HFFc6 (cell line): ENCODE measurements around the gene EXOC6B. TPM values are rescaled to one million over a fixed set of nuclear protein-coding genes. Genes with fewer than 3 reads are reported as not detected.

Experiments used
- DNase-seq: peaks from one replicate; pipeline ENCODE4 v3.0.0-alpha.2; 2018
- H3K27ac Mint-ChIP-seq: 2 replicates; pipeline ENCODE4 v1.8.0; 2020; ENCODE audit warnings: mild to moderate bottlenecking, mixed read lengths
- H3K27me3 Mint-ChIP-seq: 2 replicates; pipeline ENCODE4 v1.8.0; 2021; ENCODE audit warnings: mild to moderate bottlenecking, moderate library complexity, mixed read lengths; ENCODE audit not compliant: insufficient read depth
- H3K36me3 Mint-ChIP-seq: 2 replicates; pipeline ENCODE4 v1.8.0; 2021; ENCODE audit warnings: low read depth, mixed read lengths
- H3K4me1 Mint-ChIP-seq: 2 replicates; pipeline ENCODE4 v1.8.0; 2020; ENCODE audit warnings: low read depth, mixed read lengths
- H3K4me3 Mint-ChIP-seq: 2 replicates; pipeline ENCODE4 v1.8.0; 2020; ENCODE audit warnings: mild to moderate bottlenecking, moderate library complexity, mixed read lengths
- H3K9me3 Mint-ChIP-seq: 2 replicates; pipeline ENCODE4 v1.8.0; 2020; ENCODE audit warnings: mild to moderate bottlenecking, mixed read lengths
- total RNA-seq, 6 experiments: library from RNA; stranded (reverse); fragmentation: NEBNext Ultra II Directional; extraction: Animal tissue kit (Norgen Biotek cat#: 25700); gene quantifications; 2 replicates in 1 of 6; 3 replicates in 5 of 6; pipeline ENCODE4 v1.2.3, GENCODE V29; 2021
- TF ChIP-seq, protein P1 (sequence below): fragments of 200-600 bp; sonication (generic); IDR thresholded peaks from 2 replicates; pipeline ENCODE4 v1.5.0; 2021; ENCODE audit warnings: antibody characterized with exemption, mild to moderate bottlenecking

EXOC6B gene
- total RNA-seq, 6 experiments from 2014 or later: 24.8 to 33.0 (median 27.4) TPM

DNA sequence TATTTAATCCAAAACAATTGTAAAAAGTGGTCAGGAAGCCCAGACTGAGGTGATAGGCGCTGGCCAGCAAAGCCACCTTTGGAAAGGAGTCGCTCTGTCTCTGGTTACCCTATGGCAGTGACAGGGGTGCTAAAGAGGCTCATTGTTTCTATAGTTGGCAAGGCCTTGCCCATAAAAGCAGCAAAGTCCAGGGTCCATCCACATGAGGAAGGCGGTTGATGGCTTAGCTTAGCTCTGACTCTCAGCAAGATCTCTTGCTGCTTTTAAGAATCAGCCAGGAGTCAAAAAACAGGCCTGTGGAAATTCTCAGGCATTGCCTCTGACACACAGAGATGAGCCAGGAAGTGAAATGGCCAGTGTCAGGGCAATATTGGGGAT is 620.3 kb downstream of the EXOC6B start:
- Mint-ChIP-seq H3K4me3 (no peak overlapping the region), H3K36me3 (no peaks in the 10 kb centered on the region), H3K4me1 (no peaks in the 10 kb centered on the region), H3K9me3 (no peaks in the 10 kb centered on the region), H3K27ac (no peak overlapping the region), H3K27me3 (peaks cover 3% of the 10 kb centered on the region)
- TF ChIP-seq, protein P1, sequence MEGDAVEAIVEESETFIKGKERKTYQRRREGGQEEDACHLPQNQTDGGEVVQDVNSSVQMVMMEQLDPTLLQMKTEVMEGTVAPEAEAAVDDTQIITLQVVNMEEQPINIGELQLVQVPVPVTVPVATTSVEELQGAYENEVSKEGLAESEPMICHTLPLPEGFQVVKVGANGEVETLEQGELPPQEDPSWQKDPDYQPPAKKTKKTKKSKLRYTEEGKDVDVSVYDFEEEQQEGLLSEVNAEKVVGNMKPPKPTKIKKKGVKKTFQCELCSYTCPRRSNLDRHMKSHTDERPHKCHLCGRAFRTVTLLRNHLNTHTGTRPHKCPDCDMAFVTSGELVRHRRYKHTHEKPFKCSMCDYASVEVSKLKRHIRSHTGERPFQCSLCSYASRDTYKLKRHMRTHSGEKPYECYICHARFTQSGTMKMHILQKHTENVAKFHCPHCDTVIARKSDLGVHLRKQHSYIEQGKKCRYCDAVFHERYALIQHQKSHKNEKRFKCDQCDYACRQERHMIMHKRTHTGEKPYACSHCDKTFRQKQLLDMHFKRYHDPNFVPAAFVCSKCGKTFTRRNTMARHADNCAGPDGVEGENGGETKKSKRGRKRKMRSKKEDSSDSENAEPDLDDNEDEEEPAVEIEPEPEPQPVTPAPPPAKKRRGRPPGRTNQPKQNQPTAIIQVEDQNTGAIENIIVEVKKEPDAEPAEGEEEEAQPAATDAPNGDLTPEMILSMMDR: no peak
- DNase-seq: no peak

DNA sequence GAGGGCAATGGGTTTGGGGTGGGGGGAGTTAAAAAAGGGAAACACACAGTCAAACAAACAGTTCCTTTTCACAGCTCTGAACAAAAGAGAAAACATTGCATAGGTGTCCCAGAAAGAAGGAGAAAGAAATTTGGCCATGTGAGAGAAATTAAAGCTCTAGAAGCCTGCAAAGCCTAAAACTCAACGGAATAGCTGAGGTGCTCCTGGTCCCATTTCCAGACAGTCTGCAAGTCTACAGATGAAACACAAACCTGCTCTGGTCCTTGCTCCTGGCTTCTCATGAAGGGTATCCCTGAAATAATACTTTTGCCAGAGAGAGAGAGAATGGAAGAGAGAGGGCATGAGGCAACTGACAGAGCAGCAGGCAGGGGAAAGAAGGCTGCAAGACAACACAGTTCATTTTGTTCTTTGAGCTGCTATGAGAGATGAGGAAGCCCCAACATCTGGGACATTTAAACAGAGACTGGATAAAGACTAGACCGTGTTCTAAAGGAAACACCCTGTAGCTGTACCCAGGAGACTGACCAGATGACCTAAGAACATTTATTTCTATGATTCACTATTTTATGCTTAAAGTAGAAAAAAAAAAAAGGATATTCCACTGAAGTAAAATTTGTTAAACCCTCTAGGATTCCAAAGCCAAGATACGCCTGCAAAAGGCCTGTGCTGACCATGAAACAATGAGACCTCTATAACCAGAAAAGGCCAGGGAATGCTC is 620.9 kb downstream of the EXOC6B start:
- no peak for DNase-seq
- H3K27ac Mint-ChIP-seq: no peak overlapping the region
- H3K36me3 Mint-ChIP-seq: no peaks in the 10 kb centered on the region
- no peaks in the 10 kb centered on the region for H3K9me3 Mint-ChIP-seq
- no peak overlapping the region for H3K4me3 Mint-ChIP-seq
- peaks cover 2% of the 10 kb centered on the region for H3K27me3 Mint-ChIP-seq
- no peaks in the 10 kb centered on the region for H3K4me1 Mint-ChIP-seq
- TF ChIP-seq, protein P1: no peak

DNA sequence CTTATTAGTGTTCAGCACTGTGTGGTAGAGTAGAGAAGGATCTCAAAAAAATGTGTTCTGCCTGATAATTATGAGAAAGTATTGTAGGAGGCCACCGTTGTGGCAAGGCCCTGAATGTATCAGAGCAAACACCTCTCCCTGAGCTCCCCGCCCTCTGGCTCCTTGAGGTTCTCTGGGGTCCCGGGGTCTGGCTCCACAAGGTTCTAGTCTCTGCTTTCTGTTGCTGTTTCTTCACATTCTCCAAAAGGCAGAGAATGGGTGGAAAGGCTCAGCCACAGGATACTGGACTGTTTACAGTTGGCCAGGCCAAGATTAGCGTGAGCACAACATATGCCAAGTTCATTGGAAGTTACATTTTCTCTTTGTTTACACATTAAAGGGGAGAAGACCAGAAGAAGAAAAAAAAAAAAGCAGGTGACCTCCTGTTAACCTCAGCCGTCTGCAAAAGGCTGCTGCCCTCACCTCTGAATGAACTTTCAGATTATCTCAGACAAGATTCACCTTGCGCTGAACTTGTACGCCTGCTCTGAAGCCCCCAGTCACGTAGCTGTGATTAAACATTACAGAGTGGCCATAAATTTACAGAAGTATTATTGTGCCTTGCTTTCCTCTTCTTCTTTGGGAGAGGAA is 621.6 kb downstream of the EXOC6B start:
- no peak for DNase-seq
- H3K27ac Mint-ChIP-seq: no peak overlapping the region
- H3K36me3 Mint-ChIP-seq: no peaks in the 10 kb centered on the region
- H3K4me1 Mint-ChIP-seq: peaks cover 5% of the 10 kb centered on the region
- peaks cover 1% of the 10 kb centered on the region for H3K27me3 Mint-ChIP-seq
- no peaks in the 10 kb centered on the region for H3K9me3 Mint-ChIP-seq
- TF ChIP-seq, protein P1: no peak
- H3K4me3 Mint-ChIP-seq: no peak overlapping the region

DNA sequence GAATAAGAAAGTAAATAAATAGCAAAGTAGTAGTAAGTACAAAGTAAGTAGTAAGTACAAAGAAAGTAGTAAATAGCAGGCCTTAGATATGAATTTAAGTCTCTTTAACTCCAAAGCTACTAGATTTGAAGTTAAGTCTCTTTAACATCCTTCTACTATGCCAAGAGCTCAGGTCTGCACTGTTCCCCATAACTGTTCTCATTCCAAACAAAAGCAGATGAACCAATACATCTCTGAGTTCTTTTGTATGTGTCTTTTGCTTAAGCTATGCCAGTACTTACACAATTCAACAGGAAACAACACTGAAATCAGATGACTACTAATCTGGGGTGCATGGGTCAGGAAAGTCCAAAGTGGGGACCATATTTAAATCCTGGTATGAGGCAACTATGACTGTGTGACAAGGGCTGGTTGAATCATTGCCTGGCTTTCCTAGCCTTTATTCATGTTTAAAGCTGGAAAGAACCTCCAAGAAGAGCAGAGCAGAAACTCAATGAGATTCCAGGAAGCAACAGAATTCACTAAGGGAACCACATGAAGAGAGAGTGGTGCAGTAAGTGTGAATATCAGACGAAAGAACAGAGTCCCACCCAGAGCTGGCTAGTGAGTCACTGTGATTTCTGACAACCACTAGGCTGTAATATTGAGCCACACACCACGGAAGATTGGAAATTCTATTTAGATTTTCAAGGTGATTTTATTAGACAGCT is 627.1 kb downstream of the EXOC6B start:
- Mint-ChIP-seq H3K27ac (peak overlapping the region; percentile 56), H3K4me3 (no peak overlapping the region), H3K36me3 (no peaks in the 10 kb centered on the region), H3K27me3 (no peaks in the 10 kb centered on the region), H3K4me1 (peaks cover 18% of the 10 kb centered on the region), H3K9me3 (no peaks in the 10 kb centered on the region)
- TF ChIP-seq, protein P1: peak; percentile 64
- DNase-seq: peak; percentile 50

DNA sequence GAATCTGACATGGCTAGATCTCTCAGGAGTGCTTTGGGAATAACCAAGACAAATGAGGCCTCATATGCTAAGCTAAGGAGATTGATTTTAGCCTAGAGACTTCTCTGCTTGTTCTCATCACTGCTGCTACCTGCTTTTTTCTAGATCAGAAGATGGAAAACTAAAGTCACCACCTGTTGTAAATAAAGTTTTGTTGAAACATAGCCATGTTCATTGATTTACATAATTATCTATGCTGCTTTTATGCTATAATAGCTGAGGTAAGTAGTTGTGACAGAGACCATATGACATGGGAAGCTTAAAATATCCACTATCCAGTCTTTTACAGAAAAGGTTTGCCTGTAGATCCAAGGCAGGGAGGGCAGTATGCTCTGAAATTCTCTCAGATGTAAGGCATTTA is 632.1 kb downstream of the EXOC6B start:
- TF ChIP-seq, protein P1: no peak
- Mint-ChIP-seq H3K4me1 (peaks cover 7% of the 10 kb centered on the region), H3K4me3 (no peak overlapping the region), H3K27me3 (no peaks in the 10 kb centered on the region; the same call in 1 of the 2 replicates), H3K9me3 (no peaks in the 10 kb centered on the region), H3K36me3 (no peaks in the 10 kb centered on the region), H3K27ac (no peak overlapping the region)
- DNase-seq: no peak
